Esophagus muscularis mucosa (tissue), 4 donors: ENCODE measurements around the gene PRICKLE3. TPM values are rescaled to one million over a fixed set of nuclear protein-coding genes. Genes with fewer than 3 reads are reported as not detected.
"Not testable (repeated sequence)": the region's sequence is repeated elsewhere in the genome, so short reads cannot be mapped to it uniquely, and the experiment has no call there.

ENCODE experiments used
- DNase-seq: peaks from one replicate; pipeline ENCODE4 v3.0.0-alpha.2; 2017; ENCODE audit errors: extremely low spot score
- H3K27ac ChIP-seq, 4 donors: fragments of 200-600 bp; sonication (generic); replicated peaks in 1 of 4; 1 replicate in 3 of 4; 2 replicates in 1 of 4; pipeline ENCODE4 v1.5.1; 2016 to 2019; ENCODE audit warnings: mild to moderate bottlenecking in 1 of 4
- H3K27me3 ChIP-seq, 4 donors: fragments of 200-600 bp; sonication (generic); one replicate each; pipeline versions ENCODE4 v1.5.1 to v1.6.0; 2016 to 2019
- H3K36me3 ChIP-seq, 4 donors: fragments of 200-600 bp; sonication (generic); one replicate each; pipeline ENCODE4 v1.5.1; 2016 to 2019
- H3K4me1 ChIP-seq, 4 donors: fragments of 200-600 bp; sonication (generic); one replicate each; pipeline ENCODE4 v1.5.1; 2016 to 2019
- H3K4me3 ChIP-seq, 4 donors: fragments of 200-600 bp; sonication (generic); 1 replicate in 2 of 4; 2 replicates in 2 of 4; pipeline ENCODE4 v1.5.1; 2016 to 2019; ENCODE audit warnings: mild to moderate bottlenecking in 4 of 4, moderate library complexity in 1 of 4
- H3K9me3 ChIP-seq, 4 donors: fragments of 200-600 bp; sonication (generic); 1 replicate in 3 of 4; 2 replicates in 1 of 4; pipeline ENCODE4 v1.5.1; 2016 to 2019
- EP300 ChIP-seq: sonication (generic); formaldehyde crosslinking; IDR thresholded peaks from one replicate; pipeline ENCODE4 v1.6.1; 2017; ENCODE audit warnings: antibody characterized with exemption
- POLR2A ChIP-seq: fragments of 450-650 bp; IDR thresholded peaks from one replicate; pipeline ENCODE4 v1.6.1; 2017; ENCODE audit warnings: antibody characterized with exemption, moderate library complexity, mild to moderate bottlenecking, low read depth
- POLR2AphosphoS5 ChIP-seq, 2 donors: sonication (generic); formaldehyde crosslinking; IDR thresholded peaks; one replicate each; pipeline ENCODE4 v1.6.1; 2017; ENCODE audit warnings: antibody characterized with exemption in 2 of 2
- WGBS: methylation state at CpG from one replicate; pipeline ENCODE4 v1.1.5; 2018; 5-methylcytosine and 5-hydroxymethylcytosine counted together
- intact Hi-C: fragments of 100-400 bp; cut with DNase I; formaldehyde crosslinking; loops from one replicate; pipeline ENCODE4 v1.15.1; 2023
- total RNA-seq, 4 donors: library from RNA; depleted of rRNA; stranded (reverse); fragments of >200 nt; gene quantifications; one replicate each; pipeline versions ENCODE4 v1.1.0 to v1.2.1, GENCODE V29; 2016
- TF ChIP-seq, protein P1 (sequence below), 3 experiments: fragments of 200-600 bp in 2 of 3; fragments of 450-650 bp in 1 of 3; sonication (generic) in 2 of 3; IDR thresholded peaks; one replicate each; pipeline ENCODE4 v1.5.1; 2017 to 2019; ENCODE audit warnings: antibody characterized with exemption in 3 of 3, mild to moderate bottlenecking in 2 of 3, moderate library complexity in 1 of 3

PRICKLE3 gene
- total RNA-seq, 4 donors from 2014 or later: 7.6 to 16.2 (median 12.3) TPM

DNA sequence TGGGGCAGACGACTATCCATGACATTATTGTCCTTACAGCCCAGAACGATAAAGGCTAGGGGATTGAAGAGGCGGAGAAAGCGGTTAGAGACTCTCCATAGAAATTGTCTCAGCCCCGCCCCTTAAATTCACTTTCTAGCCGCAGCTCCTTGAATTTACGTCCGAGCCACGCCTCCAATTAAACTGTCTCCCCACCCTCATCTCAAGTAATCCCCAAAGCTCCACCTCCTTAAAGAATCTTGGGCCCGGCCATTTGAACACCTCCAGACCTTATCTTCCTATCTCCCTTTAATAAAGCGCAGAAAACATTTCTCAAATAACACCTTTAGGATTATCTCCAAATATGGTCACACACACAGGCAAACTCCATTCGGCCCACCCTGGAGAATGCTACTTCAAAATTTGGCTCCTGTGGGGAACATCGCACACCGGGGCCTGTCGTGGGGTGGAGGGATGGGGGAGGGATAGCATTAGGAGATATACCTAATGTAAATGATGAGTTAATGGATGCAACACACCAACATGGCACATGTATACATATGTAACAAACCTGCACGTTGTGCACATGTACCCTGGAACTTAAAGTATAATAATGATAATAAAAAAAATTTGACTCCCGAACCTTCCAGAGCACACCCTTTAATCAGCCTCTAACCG lies 30.8 kb downstream of the PRICKLE3 start:
- Histone ChIP-seq H3K36me3 (no peaks in the 10 kb centered on the region), H3K27me3 (no peaks in the 10 kb centered on the region), H3K9me3 (no peaks in the 10 kb centered on the region), H3K4me3 (peak overlapping the region; percentile 53 to 67 (median 57)), H3K4me1 (peaks cover 0 to 9% (median 7%) of the 10 kb centered on the region in 4 donors), H3K27ac (peak overlapping the region; percentile 90 to 94 (median 92))
- WGBS: 47% methylated on average over 18 of the region's 18 CpGs
- intact Hi-C loops: no loop called here
- DNase-seq: no peak
- TF ChIP-seq POLR2A (no peak), POLR2AphosphoS5 (IDR thresholded peaks at IDR 0.05) (peak in 1 of 2 donors; percentile 38), EP300 (no peak)
- TF ChIP-seq, protein P1, sequence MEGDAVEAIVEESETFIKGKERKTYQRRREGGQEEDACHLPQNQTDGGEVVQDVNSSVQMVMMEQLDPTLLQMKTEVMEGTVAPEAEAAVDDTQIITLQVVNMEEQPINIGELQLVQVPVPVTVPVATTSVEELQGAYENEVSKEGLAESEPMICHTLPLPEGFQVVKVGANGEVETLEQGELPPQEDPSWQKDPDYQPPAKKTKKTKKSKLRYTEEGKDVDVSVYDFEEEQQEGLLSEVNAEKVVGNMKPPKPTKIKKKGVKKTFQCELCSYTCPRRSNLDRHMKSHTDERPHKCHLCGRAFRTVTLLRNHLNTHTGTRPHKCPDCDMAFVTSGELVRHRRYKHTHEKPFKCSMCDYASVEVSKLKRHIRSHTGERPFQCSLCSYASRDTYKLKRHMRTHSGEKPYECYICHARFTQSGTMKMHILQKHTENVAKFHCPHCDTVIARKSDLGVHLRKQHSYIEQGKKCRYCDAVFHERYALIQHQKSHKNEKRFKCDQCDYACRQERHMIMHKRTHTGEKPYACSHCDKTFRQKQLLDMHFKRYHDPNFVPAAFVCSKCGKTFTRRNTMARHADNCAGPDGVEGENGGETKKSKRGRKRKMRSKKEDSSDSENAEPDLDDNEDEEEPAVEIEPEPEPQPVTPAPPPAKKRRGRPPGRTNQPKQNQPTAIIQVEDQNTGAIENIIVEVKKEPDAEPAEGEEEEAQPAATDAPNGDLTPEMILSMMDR (IDR thresholded peaks at IDR 0.05): no peak

DNA sequence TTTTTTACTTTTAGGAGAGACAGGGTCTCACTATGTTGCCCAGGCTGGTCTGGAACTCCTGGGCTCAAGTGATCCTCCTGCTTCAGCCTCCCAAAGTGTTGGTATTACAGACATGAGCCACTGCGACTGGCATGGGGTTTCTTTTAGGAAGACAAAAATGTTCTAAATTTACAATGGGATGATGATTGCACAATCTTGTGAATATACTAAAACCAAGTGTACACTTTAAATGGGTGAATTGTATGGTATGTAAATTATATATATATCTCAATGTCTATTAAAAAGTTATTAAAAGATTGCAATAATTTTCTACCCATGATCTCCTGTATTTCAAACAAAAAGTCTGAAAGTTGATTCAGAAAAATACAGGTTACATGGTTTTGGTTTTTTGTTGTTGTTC lies 32.7 kb downstream of the PRICKLE3 start:
- H3K4me1 ChIP-seq: peaks cover 0 to 9% (median 7%) of the 10 kb centered on the region in 4 donors
- no peak for TF ChIP-seq EP300
- TF ChIP-seq POLR2AphosphoS5 (IDR thresholded peaks at IDR 0.05): no peak
- TF ChIP-seq, protein P1 (IDR thresholded peaks at IDR 0.05): no peak
- TF ChIP-seq POLR2A: no peak
- no peaks in the 10 kb centered on the region for H3K27me3 ChIP-seq
- no peaks in the 10 kb centered on the region for H3K36me3 ChIP-seq
- DNase-seq: no peak
- intact Hi-C loops: no loop called here
- WGBS: 85% methylated on average over 1 of the region's 1 CpG
- no peak overlapping the region for H3K4me3 ChIP-seq
- H3K9me3 ChIP-seq: no peaks in the 10 kb centered on the region
- no peak overlapping the region for H3K27ac ChIP-seq

DNA sequence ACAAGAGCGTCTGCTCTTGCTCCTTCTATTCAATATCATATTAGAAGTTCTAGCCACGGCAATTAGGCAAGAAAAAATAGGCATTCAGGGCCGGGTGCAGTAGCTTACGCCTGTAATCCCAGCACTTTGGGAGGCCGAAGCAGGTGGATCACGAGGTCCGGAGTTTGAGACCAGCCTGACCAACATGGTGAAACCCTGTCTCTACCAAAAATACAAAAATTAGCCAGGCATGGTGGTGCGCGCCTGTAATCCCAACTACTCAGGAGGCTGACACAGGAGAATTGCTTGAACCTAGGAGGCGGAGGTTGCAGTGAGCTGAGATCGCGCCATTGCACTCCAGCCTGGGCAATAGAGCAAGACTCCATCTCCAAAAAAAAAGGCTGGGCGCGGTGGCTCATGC lies 36.9 kb downstream of the PRICKLE3 start:
- H3K27me3 ChIP-seq, H3K4me1 ChIP-seq, H3K27ac ChIP-seq, DNase-seq, H3K9me3 ChIP-seq, H3K4me3 ChIP-seq, intact Hi-C loops, H3K36me3 ChIP-seq: not testable (repeated sequence)
- WGBS: 86% methylated on average over 13 of the region's 14 CpGs

DNA sequence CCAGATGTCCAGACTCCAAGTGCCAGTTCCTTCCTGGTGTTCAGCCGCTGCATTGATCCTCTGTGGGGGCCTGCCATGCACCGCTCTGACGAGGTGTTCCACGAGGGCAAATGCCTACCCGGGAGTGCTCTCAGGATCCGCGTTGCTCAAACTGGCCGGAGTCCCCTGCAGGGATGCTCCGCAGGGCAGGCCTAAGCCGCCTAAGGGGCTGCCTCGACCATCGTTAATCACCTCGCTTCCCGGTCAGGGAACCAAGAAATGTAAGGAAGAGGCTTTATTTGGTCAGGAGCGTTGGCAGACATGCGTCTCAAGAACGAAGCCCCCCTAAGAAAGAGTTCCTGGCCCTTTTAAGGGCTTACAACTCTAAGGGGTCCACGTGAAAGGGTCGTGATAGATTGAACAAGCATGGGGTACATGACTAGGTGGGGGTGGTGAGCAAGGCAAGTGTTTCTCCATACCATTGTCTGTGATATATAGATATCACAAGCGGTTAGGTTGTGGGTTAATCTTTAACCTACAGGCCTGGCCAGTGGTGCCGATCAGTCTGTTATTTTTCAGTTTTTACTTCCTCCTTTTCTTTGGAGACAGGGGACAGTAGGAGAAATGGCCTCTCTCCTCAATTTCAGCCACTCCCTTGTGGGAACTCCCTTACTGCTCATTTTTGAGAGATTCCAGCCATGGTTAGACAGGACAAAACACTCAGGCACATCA lies 37.6 kb downstream of the PRICKLE3 start:
- intact Hi-C loops, H3K4me3 ChIP-seq, H3K27ac ChIP-seq, DNase-seq, H3K36me3 ChIP-seq, H3K9me3 ChIP-seq, H3K27me3 ChIP-seq, H3K4me1 ChIP-seq: not testable (repeated sequence)
- 78% methylated on average over 20 of the region's 21 CpGs for WGBS

DNA sequence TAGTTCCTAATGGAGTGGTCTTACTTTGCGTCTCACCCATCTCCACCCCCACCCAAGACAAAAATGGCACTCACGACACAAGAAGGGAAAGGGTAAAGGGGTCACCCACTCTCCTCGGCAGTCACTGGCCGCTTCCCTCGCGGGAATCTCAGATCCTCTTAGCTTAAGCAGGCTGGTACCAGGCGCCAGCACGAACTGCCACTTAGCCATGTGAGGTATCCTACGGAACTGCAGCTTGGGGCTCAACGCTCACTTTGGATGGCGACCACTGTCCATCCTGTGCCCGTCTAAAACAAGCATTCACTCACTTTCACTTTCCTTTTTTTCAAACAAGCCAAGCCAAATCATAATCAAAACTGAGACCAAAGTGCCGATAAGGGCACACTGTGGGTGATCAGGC lies 38.2 kb downstream of the PRICKLE3 start:
- H3K4me1 ChIP-seq: no peaks in the 10 kb centered on the region
- H3K4me3 ChIP-seq: no peak overlapping the region
- intact Hi-C loops: no loop called here
- H3K9me3 ChIP-seq: no peaks in the 10 kb centered on the region
- DNase-seq: no peak
- 92% methylated on average over 13 of the region's 13 CpGs for WGBS
- TF ChIP-seq, protein P1 (IDR thresholded peaks at IDR 0.05): no peak
- no peak for TF ChIP-seq POLR2AphosphoS5 (IDR thresholded peaks at IDR 0.05)
- no peak for TF ChIP-seq POLR2A
- no peak for TF ChIP-seq EP300
- H3K27ac ChIP-seq: no peak overlapping the region
- no peaks in the 10 kb centered on the region for H3K36me3 ChIP-seq
- no peaks in the 10 kb centered on the region for H3K27me3 ChIP-seq

DNA sequence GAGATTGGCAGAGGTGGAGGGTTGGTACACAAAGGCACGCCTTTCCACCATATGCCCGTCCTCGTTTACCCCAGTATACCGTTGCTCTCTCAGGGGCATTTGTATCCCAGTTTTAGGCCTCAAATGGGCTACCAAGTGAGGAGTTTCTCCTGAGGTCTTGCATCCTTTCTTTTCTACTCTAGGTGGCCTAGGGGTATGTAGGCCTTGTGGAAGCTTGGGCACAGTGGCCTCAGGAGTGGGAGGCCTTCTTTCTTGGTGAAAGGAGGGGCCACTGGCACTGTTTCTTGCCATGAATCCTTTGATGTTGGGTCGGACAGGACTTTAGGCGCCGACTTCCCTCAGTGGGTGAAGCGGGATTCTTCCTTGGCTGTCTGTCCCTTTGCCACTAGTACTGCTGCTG lies 38.9 kb downstream of the PRICKLE3 start:
- no peaks in the 10 kb centered on the region for H3K4me1 ChIP-seq
- H3K4me3 ChIP-seq: no peak overlapping the region
- intact Hi-C loops: no loop called here
- no peak overlapping the region for H3K27ac ChIP-seq
- no peaks in the 10 kb centered on the region for H3K36me3 ChIP-seq
- DNase-seq: no peak
- no peaks in the 10 kb centered on the region for H3K27me3 ChIP-seq
- WGBS: 94% methylated on average over 7 of the region's 8 CpGs
- TF ChIP-seq EP300 (no peak), POLR2AphosphoS5 (IDR thresholded peaks at IDR 0.05) (no peak), POLR2A (no peak)
- TF ChIP-seq, protein P1 (IDR thresholded peaks at IDR 0.05): no peak
- H3K9me3 ChIP-seq: no peaks in the 10 kb centered on the region

DNA sequence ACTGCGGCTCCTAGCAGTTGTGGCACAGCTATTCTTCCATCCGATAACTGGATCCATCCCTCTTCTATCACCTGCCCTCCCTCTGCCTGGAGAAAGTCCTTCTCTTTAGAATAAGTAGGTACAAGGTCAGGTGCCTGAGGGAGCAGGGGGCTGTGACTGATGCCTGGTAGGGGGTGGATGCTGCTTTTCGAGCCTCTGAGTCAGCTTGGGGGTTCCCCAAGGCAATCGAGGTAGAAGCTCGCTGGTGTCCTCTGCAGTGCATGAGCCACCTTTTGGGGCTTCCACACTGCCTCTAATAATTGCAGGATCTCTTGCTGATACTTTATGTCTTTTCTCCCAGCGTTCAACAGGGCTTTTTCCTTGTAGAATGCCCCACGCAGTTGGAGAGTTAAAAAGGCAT lies 43.0 kb downstream of the PRICKLE3 start:
- 77% methylated on average over 7 of the region's 7 CpGs for WGBS
- H3K4me1 ChIP-seq, intact Hi-C loops, DNase-seq, H3K27me3 ChIP-seq, H3K36me3 ChIP-seq, H3K4me3 ChIP-seq, H3K27ac ChIP-seq: not testable (repeated sequence)
- H3K9me3 ChIP-seq: peaks cover 0 to 19% (median 0%) of the 10 kb centered on the region in 4 donors
